Stomach smooth muscle (tissue), 2 donors: ENCODE measurements around the gene SCN7A.

Experiments used
- H3K27ac ChIP-seq: one replicate; pipeline ENCODE4 v1.7.0; 2013; ENCODE audit warnings: mild to moderate bottlenecking, low read length, inconsistent platforms
- H3K27me3 ChIP-seq, 2 donors: one replicate each; pipeline ENCODE4 v1.7.0; 2013; ENCODE audit warnings: low read length in 2 of 2; ENCODE audit not compliant: insufficient read depth in 2 of 2, control insufficient read depth in 1 of 2
- H3K36me3 ChIP-seq, 2 donors: one replicate each; pipeline ENCODE4 v1.7.0; 2013; ENCODE audit warnings: low read length in 2 of 2; ENCODE audit not compliant: control insufficient read depth in 2 of 2, insufficient read depth in 2 of 2
- H3K4me1 ChIP-seq: one replicate; pipeline ENCODE4 v1.7.0; 2013; ENCODE audit warnings: low read length; ENCODE audit not compliant: control insufficient read depth, insufficient read depth
- H3K4me3 ChIP-seq, 2 donors: one replicate each; pipeline ENCODE4 v1.7.0; 2013; ENCODE audit warnings: low read length in 2 of 2
- H3K9ac ChIP-seq, 2 donors: one replicate each; pipeline ENCODE4 v1.7.0; 2013; ENCODE audit warnings: low read length in 2 of 2, mild to moderate bottlenecking in 1 of 2
- H3K9me3 ChIP-seq, 2 donors: one replicate each; pipeline ENCODE4 v1.7.0; 2013; ENCODE audit warnings: low read length in 2 of 2; ENCODE audit not compliant: control insufficient read depth in 2 of 2
- donor health status: healthy.
- donor health status: Pancreatic carcinoma.

The SCN7A gene

DNA sequence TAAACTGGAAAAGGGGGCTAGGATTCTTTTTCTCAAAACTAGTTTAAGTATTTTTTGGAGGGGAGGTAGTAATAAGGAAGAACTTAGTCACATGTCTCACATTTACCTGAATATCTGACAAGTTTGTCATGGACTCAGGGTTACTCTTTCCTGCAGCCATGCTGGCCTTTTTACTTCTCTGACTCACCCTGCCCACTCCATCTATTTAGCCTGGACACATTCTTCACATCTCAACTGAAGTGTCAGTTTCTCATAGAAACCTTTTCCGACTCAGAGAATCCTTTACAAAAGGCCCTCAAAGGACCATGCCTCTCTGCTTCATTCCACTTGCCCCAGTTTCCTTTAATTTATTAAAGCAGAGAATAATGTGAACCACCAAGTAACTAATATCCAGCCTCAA lies 42.6 kb downstream of the SCN7A start:
- Histone ChIP-seq H3K27me3 (no peaks in the 10 kb centered on the region), H3K27ac (no peak overlapping the region)

GRCh38 chr2:166449439-166449838 lies 44.6 kb downstream of the SCN7A start:
- Histone ChIP-seq H3K27ac (no peak overlapping the region), H3K9me3 (no peaks in the 10 kb centered on the region), H3K4me1 (no peaks in the 10 kb centered on the region), H3K9ac (no peak overlapping the region), H3K4me3 (no peak overlapping the region), H3K36me3 (no peaks in the 10 kb centered on the region), H3K27me3 (no peaks in the 10 kb centered on the region)

More for the DNA sequence above, 42.6 kb downstream of the SCN7A start:
- Histone ChIP-seq H3K4me3 (no peak overlapping the region), H3K36me3 (peaks cover 0 to 3% of the 10 kb centered on the region in 2 donors), H3K4me1 (no peaks in the 10 kb centered on the region), H3K9ac (no peak overlapping the region), H3K9me3 (no peaks in the 10 kb centered on the region)

GRCh38 chr2:166448106-166448505 lies 45.9 kb downstream of the SCN7A start:
- H3K9ac ChIP-seq, result no peak overlapping the region
- no peaks in the 10 kb centered on the region for H3K36me3 ChIP-seq
- no peaks in the 10 kb centered on the region for H3K27me3 ChIP-seq
- no peaks in the 10 kb centered on the region for H3K9me3 ChIP-seq
- no peak overlapping the region for H3K4me3 ChIP-seq
- no peak overlapping the region for H3K27ac ChIP-seq
- no peaks in the 10 kb centered on the region for H3K4me1 ChIP-seq

DNA sequence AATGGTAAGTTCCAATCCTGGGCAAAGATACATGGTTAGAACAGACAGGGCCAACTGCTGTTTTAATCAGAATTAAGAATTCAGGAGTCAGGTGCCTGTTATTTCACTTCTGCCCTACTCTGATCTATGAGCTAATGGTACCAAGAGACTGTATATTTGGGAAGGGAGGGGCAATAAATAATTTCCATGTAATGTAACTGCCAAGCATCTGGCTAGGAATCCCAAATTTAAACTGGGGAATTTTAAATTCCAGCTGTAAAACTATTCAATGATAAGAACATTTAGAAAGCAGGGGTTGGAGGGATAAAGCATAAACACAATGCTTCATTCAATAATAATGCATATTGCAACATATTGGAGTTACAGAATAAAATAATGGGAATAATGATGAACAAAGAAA lies 49.7 kb downstream of the SCN7A start:
- H3K36me3 ChIP-seq, result no peaks in the 10 kb centered on the region
- H3K27ac ChIP-seq, result no peak overlapping the region
- no peaks in the 10 kb centered on the region for H3K9me3 ChIP-seq
- no peak overlapping the region for H3K4me3 ChIP-seq
- H3K9ac ChIP-seq, result no peak overlapping the region
- no peaks in the 10 kb centered on the region for H3K4me1 ChIP-seq
- no peaks in the 10 kb centered on the region for H3K27me3 ChIP-seq

DNA sequence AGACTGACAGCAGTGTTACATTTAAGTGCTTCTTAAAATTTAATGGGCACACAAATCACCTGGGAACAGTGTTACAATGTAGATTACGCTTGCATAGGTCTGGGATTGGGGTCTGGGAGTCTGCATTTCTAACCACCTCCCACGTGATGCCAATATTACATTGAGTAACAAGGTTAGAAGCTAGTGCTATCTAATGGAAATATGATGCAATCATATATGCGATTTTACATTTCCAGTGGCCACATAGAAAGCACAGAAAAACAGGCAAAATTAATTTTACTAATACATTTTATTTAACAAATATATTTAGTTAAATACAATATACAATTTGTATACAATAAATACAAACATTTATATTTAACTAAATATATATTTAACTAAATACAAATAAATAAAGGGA lies 53.7 kb downstream of the SCN7A start:
- Histone ChIP-seq H3K4me3 (no peak overlapping the region), H3K4me1 (no peaks in the 10 kb centered on the region), H3K9me3 (no peaks in the 10 kb centered on the region), H3K36me3 (no peaks in the 10 kb centered on the region), H3K27ac (no peak overlapping the region), H3K9ac (no peak overlapping the region), H3K27me3 (no peaks in the 10 kb centered on the region)

- no peak overlapping the region for H3K9ac ChIP-seq
- H3K27ac ChIP-seq, result no peak overlapping the region
- H3K36me3 ChIP-seq, result no peaks in the 10 kb centered on the region
- H3K4me3 ChIP-seq, result no peak overlapping the region
- no peaks in the 10 kb centered on the region for H3K9me3 ChIP-seq
- H3K4me1 ChIP-seq, result no peaks in the 10 kb centered on the region
- no peaks in the 10 kb centered on the region for H3K27me3 ChIP-seq
Observed at GRCh38 chr2:166439078-166439477, 55.0 kb downstream of the SCN7A start.

DNA sequence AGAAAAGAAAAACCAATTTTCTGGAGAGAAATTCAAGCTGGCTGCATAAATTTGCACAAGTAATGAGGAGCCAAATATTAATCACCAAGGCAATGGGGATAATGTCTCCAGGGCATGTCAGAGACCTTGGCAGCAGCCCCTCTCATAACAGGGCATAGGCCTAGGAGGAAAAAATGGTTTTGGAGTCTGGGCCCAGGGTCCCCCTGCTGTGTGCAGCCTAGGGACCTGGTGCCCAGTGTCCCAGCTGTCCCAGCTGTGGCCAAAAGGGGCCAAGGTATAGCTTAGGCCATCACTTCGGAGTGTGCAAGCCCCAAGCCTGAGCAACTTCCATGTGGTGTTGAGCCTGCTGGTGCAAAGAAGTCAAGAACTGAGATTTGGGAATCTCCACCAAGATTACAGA lies 57.1 kb downstream of the SCN7A start:
- no peaks in the 10 kb centered on the region for H3K27me3 ChIP-seq
- H3K36me3 ChIP-seq, result no peaks in the 10 kb centered on the region
- no peaks in the 10 kb centered on the region for H3K4me1 ChIP-seq
- no peak overlapping the region for H3K4me3 ChIP-seq
- H3K9me3 ChIP-seq, result no peaks in the 10 kb centered on the region
- no peak overlapping the region for H3K9ac ChIP-seq
- no peak overlapping the region for H3K27ac ChIP-seq

DNA sequence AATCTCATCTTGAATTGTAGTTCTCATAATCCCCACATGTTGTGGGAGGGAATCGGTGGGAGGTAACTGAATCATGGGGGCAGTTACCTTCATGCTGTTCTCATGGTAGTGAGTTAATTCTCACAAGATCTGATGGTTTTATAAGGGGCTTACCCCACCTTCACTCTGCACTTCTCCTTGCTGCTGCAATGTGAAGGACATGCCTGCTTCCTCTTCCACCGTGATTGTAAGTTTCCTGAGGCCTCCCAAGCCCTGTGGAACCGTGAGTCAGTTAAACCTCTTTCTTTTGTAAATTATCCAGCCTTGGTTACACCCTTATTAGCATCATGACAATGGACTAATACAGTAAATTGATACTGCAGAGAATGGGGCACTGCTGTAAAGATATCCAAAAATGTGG lies 57.9 kb downstream of the SCN7A start:
- H3K36me3 ChIP-seq, result no peaks in the 10 kb centered on the region
- H3K27me3 ChIP-seq, result no peaks in the 10 kb centered on the region
- no peaks in the 10 kb centered on the region for H3K9me3 ChIP-seq

GRCh38 chr2:166434491-166434890 lies 59.6 kb downstream of the SCN7A start:
- Histone ChIP-seq H3K27me3 (no peaks in the 10 kb centered on the region), H3K4me3 (no peak overlapping the region), H3K9ac (no peak overlapping the region), H3K9me3 (no peaks in the 10 kb centered on the region), H3K36me3 (no peaks in the 10 kb centered on the region), H3K27ac (no peak overlapping the region), H3K4me1 (no peaks in the 10 kb centered on the region)

More for the DNA sequence above, 57.9 kb downstream of the SCN7A start:
- Histone ChIP-seq H3K9ac (no peak overlapping the region), H3K4me3 (no peak overlapping the region), H3K4me1 (no peaks in the 10 kb centered on the region), H3K27ac (no peak overlapping the region)

GRCh38 chr2:166433457-166433856 lies 60.6 kb downstream of the SCN7A start:
- Histone ChIP-seq H3K4me3 (no peak overlapping the region), H3K36me3 (no peaks in the 10 kb centered on the region), H3K9ac (no peak overlapping the region), H3K27me3 (no peaks in the 10 kb centered on the region), H3K4me1 (no peaks in the 10 kb centered on the region), H3K9me3 (no peaks in the 10 kb centered on the region), H3K27ac (no peak overlapping the region)

- Histone ChIP-seq H3K4me1 (no peaks in the 10 kb centered on the region), H3K9me3 (no peaks in the 10 kb centered on the region), H3K36me3 (no peaks in the 10 kb centered on the region), H3K4me3 (no peak overlapping the region), H3K9ac (no peak overlapping the region), H3K27me3 (no peaks in the 10 kb centered on the region), H3K27ac (no peak overlapping the region)
Observed at GRCh38 chr2:166432331-166432730, 61.7 kb downstream of the SCN7A start.
